Right lobe of liver (tissue), 6 donors: Measurements from ENCODE around the gene GALNTL6. TPM values are rescaled to one million over a fixed set of nuclear protein-coding genes. Genes with fewer than 3 reads are reported as not detected.

Experiments
- ATAC-seq, 4 donors: fragments of 200-7000 bp; cut with Tn5 transposase; one replicate each; pipeline ENCODE4 v1.9.1; 2020; ENCODE audit warnings: mild to moderate bottlenecking in 4 of 4, moderate library complexity in 4 of 4
- DNase-seq, 3 donors: peaks; one replicate each; pipeline ENCODE4 v3.0.0-alpha.2; 2020
- H3K27ac ChIP-seq, 3 donors: fragments of 200-600 bp; one replicate each; pipeline ENCODE4 v1.8.0; 2022
- H3K27me3 ChIP-seq, 2 donors: fragments of 200-600 bp; one replicate each; pipeline ENCODE4 v1.8.0; 2022
- H3K36me3 ChIP-seq, 4 donors: fragments of 200-600 bp; sonication (generic) in 1 of 4; one replicate each; pipeline versions ENCODE4 v1.5.1 to v1.8.0; 2017 to 2022; ENCODE audit warnings: control low read depth in 1 of 4
- H3K4me1 ChIP-seq, 4 donors: fragments of 200-600 bp; sonication (generic) in 1 of 4; one replicate each; pipeline versions ENCODE4 v1.5.1 to v1.8.0; 2017 to 2022; ENCODE audit warnings: control low read depth in 1 of 4
- H3K4me3 ChIP-seq, 3 donors: fragments of 200-600 bp; one replicate each; pipeline ENCODE4 v1.8.0; 2022
- H3K9me3 ChIP-seq, 4 donors: fragments of 200-600 bp; sonication (generic) in 1 of 4; one replicate each; pipeline versions ENCODE4 v1.5.1 to v1.8.0; 2017 to 2022; ENCODE audit warnings: control low read depth in 1 of 4
- CTCF ChIP-seq, 4 donors: fragments of 200-600 bp in 3 of 4; fragments of 450-650 bp in 1 of 4; IDR thresholded peaks; one replicate each; pipeline versions ENCODE4 v1.5.1 to v1.8.0; 2016 to 2022; ENCODE audit warnings: antibody characterized with exemption in 4 of 4, mild to moderate bottlenecking in 2 of 4
- POLR2A ChIP-seq: fragments of 450-650 bp; IDR thresholded peaks from one replicate; pipeline ENCODE4 v1.6.1; 2017; ENCODE audit warnings: antibody characterized with exemption, mild to moderate bottlenecking
- WGBS: methylation state at CpG from one replicate; pipeline ENCODE4 v1.1.6; 2018; ENCODE audit warnings: low coverage, low lambda C conversion rate; ENCODE audit not compliant: insufficient coverage; ENCODE audit errors: missing lambda C conversion rate; 5-methylcytosine and 5-hydroxymethylcytosine counted together
- intact Hi-C, 2 donors: fragments of 100-400 bp; cut with DNase I; formaldehyde crosslinking; loops; one replicate each; pipeline versions ENCODE4 v1.11.2 to v1.14.1; 2022
- total RNA-seq, 6 experiments: library from RNA; depleted of rRNA in 2 of 6; stranded (reverse); fragments of >200 nt in 2 of 6; fragmentation: NEBNext Ultra II Directional in 3 of 6; extraction: Animal tissue kit (Norgen Biotek cat#: 25700) in 3 of 6; gene quantifications; one replicate each; pipeline versions ENCODE4 v1.1.0 to v1.2.4, GENCODE V29; 2016 to 2023
- donor health status: DM: no; HTN: yes; CAD: no.
- donor health status: DM: no; HTN: no; CAD: no.
- donor health status: DM: no; HTN: no; CAD: no.
- donor health status: DM: no; HTN: yes; CAD: no.
- donor health status: DM: no; HTN: yes; CAD: no.

Gene GALNTL6
- total RNA-seq, 6 experiments from 2014 or later = 0.15 to 1.1 (median 0.30) TPM; not detected in 3

GRCh38 chr4:172099376-172099775 is 286.2 kb downstream of the GALNTL6 start:
- no peak overlapping the region for H3K27ac ChIP-seq
- ATAC-seq = no peak

GRCh38 chr4:172103456-172103855 is 290.3 kb downstream of the GALNTL6 start:
- H3K9me3 ChIP-seq = no peaks in the 10 kb centered on the region
- no peaks in the 10 kb centered on the region for H3K36me3 ChIP-seq
- H3K4me1 ChIP-seq = no peaks in the 10 kb centered on the region
- TF ChIP-seq CTCF (IDR thresholded peaks at IDR 0.05) (no peak), POLR2A (no peak)
- H3K4me3 ChIP-seq = no peak overlapping the region
- intact Hi-C loops = no loop called here
- no peak overlapping the region for H3K27ac ChIP-seq
- DNase-seq (no peak), ATAC-seq (no peak)
- no peaks in the 10 kb centered on the region for H3K27me3 ChIP-seq
- WGBS = no CpG with 5 or more reads among the region's 1 CpG

More at GRCh38 chr4:172099376-172099775, 286.2 kb downstream of the GALNTL6 start:
- no peaks in the 10 kb centered on the region for H3K9me3 ChIP-seq
- TF ChIP-seq CTCF (IDR thresholded peaks at IDR 0.05) (no peak), POLR2A (no peak)
- H3K36me3 ChIP-seq = no peaks in the 10 kb centered on the region
- DNase-seq = no peak
- intact Hi-C loops = no loop called here
- no peak overlapping the region for H3K4me3 ChIP-seq
- H3K4me1 ChIP-seq = no peaks in the 10 kb centered on the region
- H3K27me3 ChIP-seq = no peaks in the 10 kb centered on the region
- WGBS = 48% methylated on average over 2 of the region's 2 CpGs

- no peak for ATAC-seq
- Histone ChIP-seq H3K27me3 (no peaks in the 10 kb centered on the region), H3K4me3 (no peak overlapping the region), H3K36me3 (no peaks in the 10 kb centered on the region), H3K9me3 (no peaks in the 10 kb centered on the region), H3K4me1 (no peaks in the 10 kb centered on the region), H3K27ac (no peak overlapping the region)
- intact Hi-C loops = no loop called here
- DNase-seq = no peak
- TF ChIP-seq POLR2A = no peak
- no peak for TF ChIP-seq CTCF (IDR thresholded peaks at IDR 0.05)
- 32% methylated on average over 2 of the region's 2 CpGs for WGBS
Observed at GRCh38 chr4:172104539-172104938, 291.3 kb downstream of the GALNTL6 start.

GRCh38 chr4:172105918-172106317 is 292.7 kb downstream of the GALNTL6 start:
- no peak for ATAC-seq

More at GRCh38 chr4:172105918-172106317, 292.7 kb downstream of the GALNTL6 start:
- Histone ChIP-seq H3K4me1 (no peaks in the 10 kb centered on the region), H3K36me3 (no peaks in the 10 kb centered on the region), H3K27me3 (no peaks in the 10 kb centered on the region), H3K27ac (no peak overlapping the region), H3K4me3 (no peak overlapping the region), H3K9me3 (no peaks in the 10 kb centered on the region)
- intact Hi-C loops = no loop called here
- WGBS = 46% methylated on average over 1 of the region's 1 CpG
- TF ChIP-seq CTCF (IDR thresholded peaks at IDR 0.05) (no peak), POLR2A (no peak)
- no peak for DNase-seq
